ENCODE measurements around the gene HOXD13.

HOXD13 gene

GRCh38 chr2:176092270-176093144, at the start of gene HOXD13:
Gene HOXD13 (plus strand): TSS chr2:176092721. CDS start chr2:176092891, 170 bp downstream.
- no peak for TF ChIP-seq CTCF (IDR thresholded peaks at IDR 0.05; ENCODE audit: extremely low read depth, insufficient read depth, missing control alignments)
- in situ Hi-C loops (cut with MboI; ENCODE audit: low pct_unique_long_range_greater_than_20kb, low sequenced_read_pairs, unreplicated experiment): loop anchor here (25.0 kb wide), 2 partner anchors 405 to 1755 kb away; partner anchors contain the start of gene SP9
- no peak for DNase-seq (ENCODE audit: low spot score)

GRCh38 chr2:176056406-176056805, 36.1 kb upstream of the HOXD13 start:
- TF ChIP-seq CTCF (IDR thresholded peaks at IDR 0.05; ENCODE audit: extremely low read depth, insufficient read depth, missing control alignments): no peak
- in situ Hi-C loops (cut with MboI; ENCODE audit: low pct_unique_long_range_greater_than_20kb, low sequenced_read_pairs, unreplicated experiment): no loop called here
- DNase-seq (ENCODE audit: low spot score): no peak

GRCh38 chr2:176063958-176064357, 28.6 kb upstream of the HOXD13 start:
- no peak for DNase-seq (ENCODE audit: low spot score)
- in situ Hi-C loops (cut with MboI; ENCODE audit: low pct_unique_long_range_greater_than_20kb, low sequenced_read_pairs, unreplicated experiment): no loop called here

GRCh38 chr2:176066645-176067588, 25.6 kb upstream of the HOXD13 start:
- TF ChIP-seq CTCF (IDR thresholded peaks at IDR 0.05; ENCODE audit: extremely low read depth, insufficient read depth, missing control alignments): no peak
- DNase-seq (ENCODE audit: low spot score): no peak
- in situ Hi-C loops (cut with MboI; ENCODE audit: low pct_unique_long_range_greater_than_20kb, low sequenced_read_pairs, unreplicated experiment): no loop called here

More at GRCh38 chr2:176063958-176064357, 28.6 kb upstream of the HOXD13 start:
- TF ChIP-seq CTCF (IDR thresholded peaks at IDR 0.05; ENCODE audit: extremely low read depth, insufficient read depth, missing control alignments): no peak

GRCh38 chr2:176067589-176068418, 24.7 kb upstream of the HOXD13 start:
- no peak for DNase-seq (ENCODE audit: low spot score)
- in situ Hi-C loops (cut with MboI; ENCODE audit: low pct_unique_long_range_greater_than_20kb, low sequenced_read_pairs, unreplicated experiment): no loop called here
- TF ChIP-seq CTCF (IDR thresholded peaks at IDR 0.05; ENCODE audit: extremely low read depth, insufficient read depth, missing control alignments): no peak

All from GM13977 (cell line).